ENCODE results near the gene PTGDR.

- TF ChIP-seq ESRRA (IDR thresholded peaks at IDR 0.05; ENCODE audit: borderline replicate concordance, low read depth) = no peak
- TF ChIP-seq ZFP36 (IDR thresholded peaks at IDR 0.05; ENCODE audit: low read depth, low read length, partially characterized antibody) = no peak
- TF ChIP-seq ZZZ3 (IDR thresholded peaks at IDR 0.05) = no peak
- TF ChIP-seq ZNF282 (CRISPR knock-in tag; IDR thresholded peaks at IDR 0.05) = no peak
- no peak for TF ChIP-seq CTCF (IDR thresholded peaks at IDR 0.05 in 2 of 3, conservative IDR thresholded peaks at IDR 0.05 in 1 of 3; ENCODE audit: insufficient read depth in 2 of 3, low read depth in 1 of 3, low read length in 3 of 3)
- TF ChIP-seq ZBTB49 (CRISPR knock-in tag; IDR thresholded peaks at IDR 0.05; ENCODE audit: borderline replicate concordance) = no peak
- TF ChIP-seq ZBTB9 (CRISPR knock-in tag; IDR thresholded peaks at IDR 0.05) = no peak
- TF ChIP-seq NFXL1 (CRISPR knock-in tag; IDR thresholded peaks at IDR 0.05) = no peak
- no peak for TF ChIP-seq XRCC4 (IDR thresholded peaks at IDR 0.05; ENCODE audit: extremely low read depth, insufficient read depth, insufficient read length)
- no peak for TF ChIP-seq NRF1 (conservative IDR thresholded peaks at IDR 0.05 in 1 of 2, IDR thresholded peaks at IDR 0.05 in 1 of 2)
- TF ChIP-seq LARP7 (IDR thresholded peaks at IDR 0.05) = no peak
- no peak for TF ChIP-seq MLX (CRISPR knock-in tag; conservative IDR thresholded peaks at IDR 0.05)
- TF ChIP-seq TFAP4 (CRISPR knock-in tag; IDR thresholded peaks at IDR 0.05; ENCODE audit: borderline replicate concordance) = no peak
Observed at GRCh38 chr14:52259434-52259833, 8.1 kb upstream of the PTGDR start.
